HCT116 (cell line): ENCODE measurements around the gene LMLN. TPM values are rescaled to one million over a fixed set of nuclear protein-coding genes. Genes with fewer than 3 reads are reported as not detected.
"Not testable (repeated sequence)": the region's sequence is repeated elsewhere in the genome, so short reads cannot be mapped to it uniquely, and the experiment has no call there.

ENCODE experiments used
- ATAC-seq: fragments of 200-7000 bp; cut with Tn5 transposase; 2 replicates; pipeline ENCODE4 v1.9.1; 2020; ENCODE audit warnings: mild to moderate bottlenecking, moderate library complexity
- BruUV-seq: library from RNA; stranded (reverse); fragments of 400-500 nt; replicated peaks from 2 replicates; lab custom pipeline; 2021; lab: Mats Ljungman, UMichigan
- CTCF ChIA-PET: fragments of 300-600 bp; sonication (Branson Sonifier 250); formaldehyde crosslinking; loops from one replicate; lab custom pipeline; 2021; ENCODE audit warnings: antibody characterized with exemption; lab: Charles Lee
- POLR2A ChIA-PET: fragments of 300-600, 350-600 bp; sonication (Branson Sonifier 250); formaldehyde crosslinking; loops from one replicate; lab custom pipeline; 2021; ENCODE audit warnings: antibody characterized with exemption; lab: Charles Lee
- RAD21 ChIA-PET, 2 experiments: fragments of 300-600 bp; sonication (Branson Sonifier 250); formaldehyde crosslinking; loops; one replicate each; lab custom pipeline; 2023; ENCODE audit warnings: low total read pairs in 2 of 2; ENCODE audit not compliant: uncharacterized antibody in 2 of 2, unreplicated experiment in 2 of 2, low non-redundant PET in 1 of 2; lab: Charles Lee
- DNase-seq: peaks from one replicate; pipeline ENCODE4 v3.0.0-alpha.2; 2010; ENCODE audit warnings: low read depth, low spot score
- H2AFZ ChIP-seq: fragments of 200-600 bp; shearing (Covaris generic), sonication (generic); 2 replicates; pipeline ENCODE4 v1.6.1; 2017; ENCODE audit warnings: low read depth, mixed run types, mixed read lengths, antibody characterized with exemption, low read length; ENCODE audit not compliant: poor library complexity, severe bottlenecking
- H3K27ac ChIP-seq: 2 replicates; pipeline ENCODE4 v1.5.1; 2012; ENCODE audit warnings: low read depth, low read length
- H3K27me3 ChIP-seq: fragments of 200-600 bp; sonication (generic); 2 replicates; pipeline ENCODE4 v1.6.1; 2016; ENCODE audit warnings: mixed run types, low read length, mixed read lengths; ENCODE audit not compliant: insufficient read depth
- H3K36me3 ChIP-seq, 2 experiments: fragments of 200-500 bp in 1 of 2; fragments of 200-600 bp in 1 of 2; sonication (Bioruptor generic) in 1 of 2; sonication (generic) in 1 of 2; 2 replicates each; pipeline versions ENCODE4 v1.5.1 to v1.6.1; 2014 to 2016; ENCODE audit warnings: low read length in 2 of 2, inconsistent platforms in 1 of 2, mixed read lengths in 1 of 2, mixed run types in 1 of 2; ENCODE audit not compliant: insufficient read depth in 2 of 2, control insufficient read depth in 1 of 2
- H3K4me1 ChIP-seq, 2 experiments: fragments of 200-600 bp in 1 of 2; sonication (generic) in 1 of 2; 2 replicates each; pipeline versions ENCODE4 v1.5.1 to v1.6.1; 2012 to 2017; ENCODE audit warnings: low read length in 2 of 2, inconsistent platforms in 1 of 2, mild to moderate bottlenecking in 1 of 2, mixed read lengths in 1 of 2, mixed run types in 1 of 2, moderate library complexity in 1 of 2; ENCODE audit not compliant: insufficient read depth in 2 of 2, control insufficient read depth in 1 of 2
- H3K4me2 ChIP-seq: fragments of 200-600 bp; sonication (generic); 2 replicates; pipeline ENCODE4 v1.6.1; 2017; ENCODE audit warnings: mixed run types, low read length, mixed read lengths
- H3K4me3 ChIP-seq, 2 experiments: fragments of 200-600 bp in 1 of 2; sonication (generic) in 1 of 2; replicated peaks in 1 of 2; 2 replicates each; pipeline ENCODE4 v1.5.1; 2011 to 2016; ENCODE audit warnings: low read length in 2 of 2, control low read depth in 1 of 2, low read depth in 1 of 2, mild to moderate bottlenecking in 1 of 2, mixed read lengths in 1 of 2, mixed run types in 1 of 2
- H3K79me2 ChIP-seq: fragments of 200-600 bp; sonication (generic); 2 replicates; pipeline ENCODE4 v1.6.1; 2017; ENCODE audit warnings: mild to moderate bottlenecking, mixed run types, low read length, moderate library complexity, mixed read lengths; ENCODE audit not compliant: insufficient read depth
- H3K9ac ChIP-seq: fragments of 200-600 bp; sonication (generic); 2 replicates; pipeline ENCODE4 v1.6.1; 2016; ENCODE audit warnings: low read length, mixed read lengths
- H3K9me2 ChIP-seq: fragments of 200-600 bp; sonication (generic), shearing (Covaris generic); 2 replicates; pipeline ENCODE4 v1.6.1; 2017; ENCODE audit warnings: mixed run types, mild to moderate bottlenecking, moderate library complexity; ENCODE audit not compliant: insufficient read depth
- H3K9me3 ChIP-seq, 2 experiments: fragments of 200-500 bp in 1 of 2; fragments of 200-600 bp in 1 of 2; sonication (Bioruptor generic) in 1 of 2; sonication (generic) in 1 of 2; 2 replicates each; pipeline ENCODE4 v1.6.1; 2014 to 2017; ENCODE audit warnings: low read length in 2 of 2, mixed read lengths in 2 of 2, inconsistent platforms in 1 of 2, low read depth in 1 of 2, mild to moderate bottlenecking in 1 of 2, mixed run types in 1 of 2, moderate library complexity in 1 of 2; ENCODE audit not compliant: control insufficient read depth in 1 of 2, insufficient read depth in 1 of 2
- H4K20me1 ChIP-seq: fragments of 200-600 bp; sonication (generic), shearing (Covaris generic); 2 replicates; pipeline ENCODE4 v1.6.1; 2017; ENCODE audit warnings: mixed run types, mild to moderate bottlenecking, moderate library complexity; ENCODE audit not compliant: insufficient read depth
- ATF3 ChIP-seq: IDR thresholded peaks from 2 replicates; pipeline ENCODE4 v1.6.1; 2012
- CBX3 ChIP-seq: IDR thresholded peaks from 2 replicates; pipeline ENCODE4 v1.6.1; 2012; ENCODE audit warnings: low read depth
- CEBPB ChIP-seq: IDR thresholded peaks from 2 replicates; pipeline ENCODE4 v1.6.1; 2012; ENCODE audit warnings: low read depth
- EGR1 ChIP-seq: IDR thresholded peaks from 2 replicates; pipeline ENCODE4 v1.6.1; 2012; ENCODE audit warnings: low read depth
- EZH2 ChIP-seq: fragments of 200-600 bp; sonication (generic); IDR thresholded peaks from 2 replicates; pipeline ENCODE4 v1.6.1; 2017; ENCODE audit warnings: antibody characterized with exemption, mixed run types
- EZH2phosphoT487 ChIP-seq: fragments of 200-600 bp; IDR thresholded peaks from 2 replicates; pipeline ENCODE4 v1.6.1; 2018; ENCODE audit warnings: antibody characterized with exemption, borderline replicate concordance
- FOSL1 ChIP-seq: IDR thresholded peaks from 2 replicates; pipeline ENCODE4 v1.6.1; 2012; ENCODE audit warnings: low read depth
- JUND ChIP-seq: IDR thresholded peaks from 2 replicates; pipeline ENCODE4 v1.6.1; 2012
- MAX ChIP-seq: IDR thresholded peaks from 2 replicates; pipeline ENCODE4 v1.6.1; 2012
- POLR2A ChIP-seq: IDR thresholded peaks from 2 replicates; pipeline ENCODE4 v1.7.0; 2011; ENCODE audit warnings: borderline replicate concordance; ENCODE audit not compliant: insufficient read depth, insufficient read length; ENCODE audit errors: extremely low read depth
- POLR2AphosphoS5 ChIP-seq: IDR thresholded peaks from 2 replicates; pipeline ENCODE4 v1.6.1; 2011; ENCODE audit warnings: mild to moderate bottlenecking, low read depth, low read length, moderate library complexity
- RAD21 ChIP-seq: IDR thresholded peaks from 2 replicates; pipeline ENCODE4 v1.6.1; 2012; ENCODE audit warnings: low read depth, mild to moderate bottlenecking
- SIN3A ChIP-seq: IDR thresholded peaks from 2 replicates; pipeline ENCODE4 v1.6.1; 2012; ENCODE audit warnings: low read depth
- SP1 ChIP-seq: IDR thresholded peaks from 2 replicates; pipeline ENCODE4 v1.6.1; 2012; ENCODE audit warnings: low read depth
- SRF ChIP-seq: IDR thresholded peaks from 2 replicates; pipeline ENCODE4 v1.6.1; 2012; ENCODE audit warnings: low read depth
- TCF7L2 ChIP-seq: IDR thresholded peaks from 2 replicates; pipeline ENCODE4 v1.7.0; 2011; ENCODE audit warnings: borderline replicate concordance, inconsistent platforms; ENCODE audit not compliant: insufficient read depth, insufficient read length; ENCODE audit errors: extremely low read depth
- YY1 ChIP-seq: IDR thresholded peaks from 2 replicates; pipeline ENCODE4 v1.6.1; 2011; ENCODE audit warnings: low read length, low read depth, moderate library complexity, mild to moderate bottlenecking; ENCODE audit not compliant: insufficient replicate concordance; ENCODE audit errors: extremely low read depth
- ZFX ChIP-seq: fragments of 450-650 bp; IDR thresholded peaks from 2 replicates; pipeline ENCODE4 v1.6.1; 2017
- ZNF274 ChIP-seq: fragments of 200-500 bp; sonication (Bioruptor generic); IDR thresholded peaks from 2 replicates; pipeline ENCODE4 v1.6.1; 2014; ENCODE audit warnings: mild to moderate bottlenecking, low read depth, low read length, inconsistent platforms
- intact Hi-C: fragments of 100-400 bp; cut with micrococcal nuclease; formaldehyde crosslinking; loops from 2 replicates; pipeline ENCODE4 v1.10.0; 2022
- total RNA-seq: library from RNA; stranded (reverse); gene quantifications from one replicate; pipeline ENCODE4 v1.2.1, GENCODE V29; 2021; ENCODE audit not compliant: unreplicated experiment

LMLN gene
- total RNA-seq, 1 experiment from 2014 or later = 7.2 TPM

GRCh38 chr3:197913641-197914380 lies 46.2 kb upstream of the LMLN start:
- Histone ChIP-seq H3K4me1 (no peaks in the 10 kb centered on the region), H3K9me3 (no peaks in the 10 kb centered on the region), H3K36me3 (no peaks in the 10 kb centered on the region), H3K9me2 (no peaks in the 10 kb centered on the region), H3K79me2 (no peaks in the 10 kb centered on the region), H3K4me2 (no peak overlapping the region), H3K9ac (no peak overlapping the region), H4K20me1 (no peaks in the 10 kb centered on the region), H3K27me3 (no peaks in the 10 kb centered on the region), H3K27ac (no peak overlapping the region), H3K4me3 (no peak overlapping the region), H2AFZ (no peak overlapping the region)
- CTCF ChIA-PET = no interaction called here
- DNase-seq (no peak), ATAC-seq (no peak)
- POLR2A ChIA-PET = no interaction called here
- BruUV-seq = no TSS peak
- intact Hi-C loops = no loop called here
- RAD21 ChIA-PET = no interaction called here
- no peak for TF ChIP-seq SP1
- TF ChIP-seq POLR2A = no peak
- TF ChIP-seq SIN3A = no peak
- TF ChIP-seq EZH2phosphoT487 = no peak
- no peak for TF ChIP-seq ZNF274
- TF ChIP-seq POLR2AphosphoS5 = no peak
- TF ChIP-seq JUND = no peak
- no peak for TF ChIP-seq RAD21
- TF ChIP-seq YY1 = no peak
- TF ChIP-seq CBX3 = no peak
- no peak for TF ChIP-seq FOSL1
- TF ChIP-seq ATF3 = no peak
- no peak for TF ChIP-seq SRF
- no peak for TF ChIP-seq EGR1
- no peak for TF ChIP-seq ZFX
- TF ChIP-seq CEBPB = no peak
- TF ChIP-seq TCF7L2 = no peak
- TF ChIP-seq MAX = no peak
- TF ChIP-seq EZH2 = no peak

GRCh38 chr3:197921429-197922275 lies 38.4 kb upstream of the LMLN start:
- H3K4me3 ChIP-seq, POLR2A ChIA-PET, CTCF ChIA-PET, ATAC-seq, H3K79me2 ChIP-seq, H3K9me3 ChIP-seq, RAD21 ChIA-PET, H3K9me2 ChIP-seq, DNase-seq, intact Hi-C loops, H2AFZ ChIP-seq, H3K36me3 ChIP-seq, H3K4me2 ChIP-seq, H3K27ac ChIP-seq, H3K9ac ChIP-seq, BruUV-seq, H3K4me1 ChIP-seq, H3K27me3 ChIP-seq, H4K20me1 ChIP-seq: not testable (repeated sequence)
